NCI-H69 (cell line): ENCODE data around the gene SEC11C.

Experiments
- DNase-seq: peaks from one replicate; lab custom pipeline; 2025; lab: John Stamatoyannopoulos, UW

Gene SEC11C

DNA sequence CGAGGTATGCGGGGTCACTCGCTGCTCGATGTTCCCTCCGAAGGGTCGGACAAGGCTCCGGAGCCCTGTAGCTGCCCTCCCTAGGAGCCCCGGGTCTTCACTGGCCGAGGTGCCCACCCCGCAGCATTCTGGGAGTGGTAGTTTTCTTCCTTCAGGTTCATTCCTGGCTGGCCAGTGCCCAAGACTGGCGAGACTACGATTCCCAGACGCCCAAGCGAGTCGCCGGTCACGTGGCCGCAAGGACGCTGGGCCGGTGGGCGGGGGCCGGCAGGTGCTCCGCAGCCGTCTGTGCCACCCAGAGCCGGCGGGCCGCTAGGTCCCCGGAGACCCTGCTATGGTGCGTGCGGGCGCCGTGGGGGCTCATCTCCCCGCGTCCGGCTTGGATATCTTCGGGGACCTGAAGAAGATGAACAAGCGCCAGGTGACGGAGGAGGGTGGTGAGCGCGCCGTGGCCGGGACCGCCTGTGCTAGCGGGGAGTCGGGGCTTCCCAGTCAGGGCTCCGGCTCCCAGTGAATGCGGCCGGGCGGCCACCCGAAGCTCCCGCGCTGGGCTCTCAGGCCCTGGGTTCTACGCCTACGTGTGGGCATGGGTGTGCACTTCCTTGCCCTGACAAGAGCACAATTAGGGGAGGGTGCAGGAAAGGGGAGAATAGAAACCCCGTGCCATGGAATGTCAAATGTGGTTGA, at the start of gene SEC11C:
TSS of gene SEC11C (plus strand) at position 270 of the 687 bp plus-strand sequence. CDS start at position 335, 65 bp downstream.
- DNase-seq, result peak; percentile 100

DNA sequence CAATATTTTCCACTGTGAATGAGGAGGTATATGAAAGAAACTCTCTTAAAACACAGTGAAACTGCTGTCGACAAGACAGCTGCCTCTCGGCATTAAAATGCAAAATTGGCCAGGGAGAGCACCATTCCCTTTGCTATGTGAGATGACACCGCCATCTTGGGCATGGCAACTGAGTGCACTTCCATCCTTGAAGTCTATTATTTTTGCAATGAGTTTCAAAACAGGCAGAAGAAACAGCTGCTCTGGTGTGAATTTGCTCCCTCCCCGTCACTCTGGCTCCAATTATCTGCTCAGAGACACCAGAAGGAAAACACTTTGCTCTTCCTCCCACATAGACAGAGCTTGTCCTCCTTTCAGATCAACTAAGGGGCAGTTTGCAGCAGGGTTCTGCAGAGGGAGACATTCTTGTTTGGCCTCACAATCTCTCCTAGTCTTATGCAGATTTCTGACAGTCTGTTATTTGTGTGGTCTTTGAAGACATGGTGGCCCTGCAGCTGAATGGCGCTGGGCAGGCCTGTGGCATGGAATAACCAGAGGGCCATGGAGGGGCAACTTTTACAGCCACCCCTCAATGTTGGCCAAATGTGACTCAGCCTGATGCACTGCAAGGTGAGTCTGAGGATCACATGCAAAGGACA, 48.6 kb upstream of the SEC11C start:
- no peak for DNase-seq

DNA sequence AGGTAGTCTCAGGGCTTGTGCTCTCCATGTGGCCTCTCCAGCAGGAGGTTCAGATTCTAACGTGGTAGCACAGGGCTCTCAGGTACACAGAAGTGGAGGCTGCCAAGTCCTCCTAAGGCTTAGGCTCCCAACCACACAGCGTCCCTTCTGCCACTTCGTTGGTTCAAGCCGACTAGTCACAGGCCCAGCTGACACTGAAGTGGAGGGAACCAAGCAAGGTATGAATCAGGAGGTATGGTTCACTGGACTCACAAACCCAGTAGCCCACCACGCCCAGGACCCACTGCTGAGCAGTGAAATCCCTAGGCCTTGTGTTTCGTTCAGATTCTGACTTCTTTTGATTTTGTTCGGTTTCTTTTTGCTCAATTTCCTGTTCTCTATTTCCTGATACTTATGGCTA, 46.0 kb upstream of the SEC11C start:
- no peak for DNase-seq

DNA sequence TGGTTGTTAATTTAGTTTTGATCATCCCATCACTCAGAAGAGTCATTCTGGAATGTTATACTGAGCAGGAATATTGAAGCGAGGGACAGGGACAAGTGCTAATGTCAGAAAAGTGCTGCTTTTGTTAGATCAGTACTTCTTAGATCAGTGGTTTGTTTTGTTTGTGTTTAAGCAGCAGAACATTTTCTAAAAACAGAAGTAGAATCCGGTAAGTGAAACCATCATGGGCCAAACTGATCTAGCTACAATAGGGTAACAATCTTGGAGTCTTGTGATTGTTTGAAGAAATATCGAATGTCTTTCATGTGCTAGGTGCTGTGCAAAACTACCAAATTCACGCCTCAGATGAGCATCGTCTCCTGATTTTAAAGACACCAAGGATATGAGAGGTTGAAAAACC, 45.1 kb upstream of the SEC11C start:
- no peak for DNase-seq

DNA sequence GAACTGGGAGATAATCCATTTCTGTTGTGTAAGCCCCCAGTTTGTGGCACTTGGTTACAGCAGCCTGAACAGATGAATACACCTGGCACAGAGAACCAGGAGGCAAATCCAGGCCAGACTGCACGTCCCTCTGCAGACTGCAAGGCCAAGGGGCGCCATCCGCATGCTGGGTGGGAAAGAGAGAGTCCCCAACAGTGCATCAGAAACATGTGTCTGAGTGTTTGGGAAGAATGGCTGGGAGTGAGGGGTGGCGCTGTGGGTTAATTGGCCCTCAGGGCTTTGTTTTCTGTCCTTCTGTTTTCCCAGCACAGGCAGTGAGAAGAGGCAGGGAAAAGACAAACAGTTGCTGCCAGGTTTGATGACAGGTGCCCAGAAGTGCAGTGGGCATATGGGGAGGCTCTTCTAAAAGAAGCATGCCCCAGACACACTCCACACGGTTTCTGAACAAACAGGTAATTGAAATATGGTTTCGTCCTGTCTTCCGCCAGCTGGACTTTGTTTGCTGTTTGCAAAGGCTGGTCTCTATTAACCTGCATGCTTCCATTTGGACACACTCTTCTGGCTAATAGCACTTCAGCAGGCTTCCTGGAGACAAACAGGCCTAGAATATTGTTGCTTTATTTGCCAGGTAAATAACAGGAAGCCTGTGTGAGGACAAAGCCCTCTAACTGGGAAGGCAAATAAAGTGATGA, 43.4 kb upstream of the SEC11C start:
- DNase-seq, result peak; percentile 100

DNA sequence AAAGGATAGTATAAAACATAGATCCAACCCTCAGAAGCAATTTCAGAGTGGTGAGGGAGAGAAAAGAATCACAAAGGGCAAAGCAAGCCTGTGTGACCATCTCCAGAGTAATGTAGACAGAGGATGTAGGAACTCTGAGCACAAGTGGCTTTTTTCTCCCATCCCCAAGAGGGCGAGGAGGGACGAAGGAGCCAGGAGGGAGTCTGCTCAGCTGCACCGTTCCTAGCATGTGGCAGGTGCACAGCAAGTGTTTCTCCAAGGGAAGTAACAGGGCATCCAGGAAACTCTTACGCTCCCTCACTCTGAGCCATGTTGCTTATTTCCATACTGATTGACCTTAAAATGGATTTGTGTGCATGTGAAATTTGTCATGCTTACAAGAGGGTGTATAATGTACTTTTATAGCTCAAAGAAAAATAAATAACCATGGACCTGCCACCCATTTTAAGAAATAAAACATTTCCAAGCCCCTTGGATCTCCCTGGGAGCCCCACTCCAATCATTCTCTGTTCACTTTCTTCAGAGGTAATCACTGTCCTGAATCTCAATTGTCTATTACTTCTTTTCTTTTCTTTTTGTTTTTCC, 37.8 kb upstream of the SEC11C start:
- peak; percentile 51 for DNase-seq

DNA sequence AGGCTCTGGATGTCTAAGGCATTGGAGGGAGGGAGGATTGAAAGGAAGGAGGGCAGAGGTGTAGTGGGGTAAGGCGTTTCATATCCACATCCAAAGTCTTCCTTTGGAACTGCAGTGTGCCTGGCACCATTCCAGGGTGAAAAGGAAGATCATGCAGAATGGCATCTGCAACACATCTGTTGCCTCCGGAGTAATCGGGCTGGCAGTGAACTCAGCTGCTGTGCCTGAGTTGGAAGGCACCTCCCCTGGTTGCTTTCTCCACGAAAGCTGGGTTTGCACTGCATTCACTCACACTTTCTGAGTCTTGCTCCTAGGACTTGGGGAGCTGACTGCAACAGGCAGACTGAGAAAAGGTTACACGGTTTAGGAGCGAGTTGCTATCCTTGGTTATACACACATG, 30.3 kb upstream of the SEC11C start:
- DNase-seq, result peak; percentile 85

DNA sequence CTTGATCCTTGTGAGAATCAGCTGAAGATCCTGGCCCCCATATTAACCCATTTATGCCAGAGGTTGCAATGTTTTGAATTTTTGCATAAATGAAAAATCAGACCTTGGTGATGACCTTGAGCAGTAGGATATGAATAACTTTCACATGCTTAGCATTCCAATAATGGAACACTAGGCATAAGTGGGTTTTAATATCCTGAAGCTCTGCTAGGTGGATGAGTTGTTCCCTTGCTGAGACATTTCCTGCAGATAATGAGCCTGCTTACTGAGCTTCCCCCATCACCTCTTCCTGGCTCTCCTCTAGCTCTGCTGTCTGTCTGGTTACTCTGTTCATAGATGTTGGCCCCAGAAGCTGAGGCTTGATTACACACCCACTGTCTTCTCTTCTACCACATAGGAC, 25.5 kb upstream of the SEC11C start:
- no peak for DNase-seq

DNA sequence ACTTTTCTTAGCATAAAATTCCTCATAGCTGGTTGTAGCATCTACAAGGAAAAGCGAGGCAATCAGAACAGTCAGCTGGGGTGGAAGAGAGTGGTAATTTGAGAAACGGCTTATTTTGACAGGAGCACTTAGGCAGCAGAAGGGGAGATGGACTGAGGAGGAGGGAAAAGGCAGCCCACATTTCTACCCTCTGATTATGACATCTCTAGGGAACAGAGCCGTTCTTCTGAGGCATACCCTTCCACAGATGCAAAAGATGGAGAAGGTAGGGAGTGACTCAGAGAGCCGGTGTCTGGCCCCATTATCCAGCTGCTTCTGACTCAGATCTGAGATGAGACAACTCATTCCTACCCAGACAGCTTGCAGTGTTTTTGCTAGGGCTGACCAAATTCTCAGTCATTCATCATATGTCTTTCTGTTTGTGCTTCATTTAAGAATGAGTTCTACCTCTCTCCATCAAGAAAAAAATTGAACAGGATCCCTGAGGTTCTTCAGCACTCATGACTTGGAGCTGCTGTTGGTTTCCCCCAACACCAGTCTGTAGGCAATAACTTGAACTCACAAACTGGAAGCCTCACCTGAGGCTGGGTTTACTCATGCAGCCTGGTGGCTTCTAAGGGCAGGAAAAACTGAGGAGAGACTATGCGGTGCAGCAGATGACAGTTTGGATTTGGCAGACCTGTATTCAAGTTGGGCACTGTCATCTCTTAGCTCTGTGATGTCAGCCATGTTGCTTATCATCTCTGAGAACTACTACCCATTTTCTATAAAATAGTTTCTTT, 15.9 kb upstream of the SEC11C start:
- peak; percentile 93 for DNase-seq

DNA sequence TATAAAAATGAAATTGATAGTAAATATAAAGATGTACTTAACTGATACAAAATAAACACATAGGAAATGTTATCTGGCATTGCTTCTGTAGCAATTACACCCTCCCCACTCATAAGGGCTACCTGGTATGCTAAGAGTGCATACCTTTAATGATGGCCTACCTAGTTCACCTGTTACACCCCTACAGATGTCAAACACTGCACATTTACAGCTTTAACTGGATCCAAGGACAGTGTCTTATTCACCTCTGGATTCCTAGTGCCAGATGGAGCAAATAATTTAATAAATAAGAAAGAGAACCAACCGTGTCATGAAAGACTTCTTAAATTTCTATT, 15.3 kb upstream of the SEC11C start:
- no peak for DNase-seq

DNA sequence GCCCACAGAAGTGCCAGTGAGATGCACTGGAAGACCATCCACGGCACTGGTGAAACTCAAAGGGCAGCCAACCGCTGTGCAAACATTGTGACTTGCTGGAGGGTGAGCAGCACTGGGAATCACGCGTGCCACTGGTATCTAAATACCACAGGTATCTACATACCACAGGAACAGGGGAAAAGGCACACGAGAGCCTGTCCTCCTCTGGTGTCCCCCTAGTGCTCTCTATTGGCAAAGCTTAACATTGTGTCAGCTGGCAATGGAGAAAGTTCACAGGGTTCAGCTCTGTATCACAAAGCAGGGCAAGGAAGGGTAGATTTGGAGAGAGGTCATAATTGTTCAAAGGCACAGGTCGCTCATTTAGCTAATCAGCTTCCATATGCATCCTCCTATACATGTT, 12.6 kb upstream of the SEC11C start:
- peak; percentile 32 for DNase-seq

DNA sequence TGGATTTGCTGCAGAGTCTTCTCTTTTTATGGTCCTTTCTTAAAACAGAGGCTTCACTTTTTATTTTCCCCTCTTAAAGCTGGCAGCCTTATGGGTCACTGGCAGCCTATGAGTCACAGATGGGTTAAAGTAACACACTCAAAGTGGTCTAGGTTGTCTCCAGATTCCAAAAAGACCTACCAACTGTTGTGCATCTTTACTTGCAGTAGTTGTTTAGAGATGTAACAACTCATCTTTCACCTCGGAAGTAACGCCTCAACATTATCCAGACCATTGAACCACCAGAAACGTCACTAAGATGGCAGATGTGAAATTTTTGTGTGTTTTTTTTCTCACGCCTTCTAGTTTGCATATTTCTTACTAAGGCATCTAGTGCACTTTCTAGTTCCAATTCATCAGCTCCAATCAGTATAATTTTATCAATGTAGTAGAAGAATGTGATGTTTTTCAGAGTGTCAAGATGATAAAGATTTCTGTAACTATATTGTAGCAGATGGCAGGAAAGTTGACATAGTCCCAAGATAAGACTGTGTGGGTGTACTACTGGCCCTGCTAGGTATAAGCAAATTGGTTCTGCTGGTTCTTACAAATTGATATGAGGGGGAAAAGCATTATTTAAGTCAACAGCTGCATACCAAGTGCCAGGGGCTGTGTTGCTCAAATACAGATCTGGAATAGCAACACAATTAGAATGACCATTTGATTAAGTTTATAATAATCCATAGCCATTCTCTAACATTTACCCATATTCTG, 9.6 kb upstream of the SEC11C start:
- DNase-seq, result no peak

DNA sequence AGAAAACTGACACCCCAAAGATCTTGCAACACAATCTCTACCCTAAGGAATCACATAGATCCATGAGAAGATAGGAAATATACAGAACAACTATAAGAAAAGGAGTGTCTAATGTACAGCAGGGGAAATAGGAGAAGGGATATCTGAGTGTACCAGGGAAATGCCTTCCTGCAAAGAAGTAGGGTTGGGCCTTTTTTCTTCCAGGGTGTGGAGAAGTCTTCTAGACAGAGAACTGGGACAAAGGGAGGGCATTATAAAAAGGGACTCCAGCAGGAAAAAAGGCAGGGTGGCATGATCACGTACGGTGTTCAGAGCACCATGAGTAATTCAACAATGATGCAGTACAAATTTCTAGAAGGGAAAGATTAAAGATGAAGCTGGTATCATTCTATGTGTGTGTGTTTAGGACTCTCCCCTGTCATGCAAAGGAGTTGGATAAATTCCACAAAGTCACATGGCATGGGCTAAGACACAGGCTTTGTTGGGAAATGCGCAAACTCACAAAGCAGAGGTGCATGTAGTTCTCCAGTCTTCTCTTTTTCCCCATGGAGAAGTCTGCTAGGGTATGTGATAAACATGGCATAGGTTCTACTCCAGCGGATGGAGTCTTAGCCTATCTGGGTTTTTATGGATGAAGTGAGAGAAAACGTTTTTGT, 6.7 kb upstream of the SEC11C start:
- no peak for DNase-seq

DNA sequence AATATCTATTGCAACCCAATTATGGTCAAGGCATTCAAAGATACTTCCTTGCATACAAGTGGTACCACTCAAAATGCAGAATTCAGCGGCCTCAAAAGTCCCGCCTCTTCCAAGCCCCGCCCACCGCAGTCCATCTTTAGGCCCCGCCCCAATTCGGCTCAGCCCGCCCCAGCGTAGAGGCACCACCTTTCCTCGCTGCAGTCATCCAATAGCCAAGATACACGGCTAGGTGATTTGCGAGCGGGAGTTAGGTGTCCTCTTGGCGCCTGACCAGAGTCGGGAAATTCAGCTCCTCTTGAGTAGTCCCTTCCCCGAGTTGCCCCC, 431 bp upstream of the SEC11C start:
- DNase-seq, result peak; percentile 99

DNA sequence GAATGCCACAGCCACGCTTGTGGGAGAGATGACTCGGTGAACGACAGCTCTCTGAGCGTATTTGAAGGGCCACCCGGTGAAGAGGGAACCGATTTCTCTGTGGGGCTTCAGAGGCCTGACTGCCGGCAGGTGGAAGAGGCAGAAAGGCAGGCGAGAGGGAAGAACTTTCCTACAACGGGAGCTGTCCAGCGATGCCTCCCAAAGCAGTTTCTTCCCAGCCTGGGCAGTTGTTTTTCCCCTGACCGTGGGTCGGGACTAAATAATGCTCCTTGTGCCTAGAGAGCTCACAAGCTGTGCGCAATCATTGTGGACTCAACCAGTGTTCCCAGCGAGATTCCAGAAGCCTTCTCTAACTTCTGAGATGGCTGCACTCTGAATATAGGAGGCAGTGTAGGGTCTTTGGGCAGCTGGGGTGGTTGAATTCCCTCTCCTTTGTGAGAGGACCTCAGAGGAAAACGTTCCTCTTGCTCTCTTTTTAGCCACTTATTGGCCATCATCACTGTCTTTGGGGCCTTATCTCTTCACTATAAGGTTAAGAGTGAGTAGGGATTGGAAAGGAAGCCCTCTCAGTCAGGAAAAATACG, 710 bp downstream of the SEC11C start:
- peak; percentile 86 for DNase-seq

DNA sequence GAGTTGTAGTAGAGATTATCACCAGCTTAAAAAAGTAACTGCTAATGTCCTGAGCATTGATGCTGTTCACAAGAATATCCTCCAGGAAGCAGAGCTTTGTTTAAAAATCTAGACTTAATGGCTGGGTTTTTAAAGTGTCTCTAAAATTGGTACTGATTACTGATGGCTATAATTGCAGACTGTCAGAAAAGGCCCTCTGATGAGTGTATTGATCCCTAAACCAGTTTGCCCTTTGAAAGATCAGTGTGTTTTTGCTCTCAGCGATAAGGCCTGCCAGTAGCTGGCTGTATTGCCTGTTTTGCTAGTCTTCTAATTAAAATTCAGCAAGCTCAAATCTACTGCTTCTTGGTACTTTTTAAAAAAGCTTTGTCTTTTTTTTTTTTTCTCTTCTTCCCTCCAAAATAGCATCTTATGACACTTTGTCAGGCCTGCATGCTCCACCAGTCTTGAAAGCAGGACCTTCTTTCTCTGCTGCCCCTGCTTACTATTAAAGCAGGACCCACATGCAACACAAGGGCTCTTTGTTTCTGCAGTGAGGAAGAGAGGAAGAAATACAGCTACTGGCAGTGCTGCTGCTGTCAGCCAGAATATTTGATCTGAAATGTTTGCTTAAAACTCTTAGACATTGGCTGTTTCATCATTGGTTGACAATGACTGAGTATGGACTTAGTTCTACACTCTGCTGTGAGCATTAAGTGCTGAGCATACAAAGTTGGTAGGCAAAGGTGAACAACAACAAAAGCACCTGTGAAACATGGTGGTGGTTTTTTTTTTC, 1.8 kb downstream of the SEC11C start:
- peak; percentile 93 for DNase-seq

DNA sequence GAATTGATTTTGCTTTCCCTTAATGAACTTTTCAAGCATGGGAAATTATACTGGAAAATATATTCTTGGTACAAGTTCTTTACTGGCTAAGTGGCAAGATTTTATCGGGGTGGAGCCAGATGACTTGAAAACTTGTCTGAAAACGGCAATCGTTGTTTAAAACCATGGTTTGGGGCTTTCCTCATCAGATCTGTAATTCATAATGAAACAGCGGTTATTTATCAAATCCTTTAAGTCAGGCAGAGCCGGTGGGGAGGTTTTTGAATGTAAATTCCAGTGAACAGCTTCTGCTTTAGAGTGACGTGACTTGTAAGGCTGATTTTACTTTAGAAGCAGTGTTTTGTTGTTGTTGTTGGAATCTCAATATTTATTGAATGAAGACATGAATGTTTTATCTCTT, 2.6 kb downstream of the SEC11C start:
- peak; percentile 53 for DNase-seq

DNA sequence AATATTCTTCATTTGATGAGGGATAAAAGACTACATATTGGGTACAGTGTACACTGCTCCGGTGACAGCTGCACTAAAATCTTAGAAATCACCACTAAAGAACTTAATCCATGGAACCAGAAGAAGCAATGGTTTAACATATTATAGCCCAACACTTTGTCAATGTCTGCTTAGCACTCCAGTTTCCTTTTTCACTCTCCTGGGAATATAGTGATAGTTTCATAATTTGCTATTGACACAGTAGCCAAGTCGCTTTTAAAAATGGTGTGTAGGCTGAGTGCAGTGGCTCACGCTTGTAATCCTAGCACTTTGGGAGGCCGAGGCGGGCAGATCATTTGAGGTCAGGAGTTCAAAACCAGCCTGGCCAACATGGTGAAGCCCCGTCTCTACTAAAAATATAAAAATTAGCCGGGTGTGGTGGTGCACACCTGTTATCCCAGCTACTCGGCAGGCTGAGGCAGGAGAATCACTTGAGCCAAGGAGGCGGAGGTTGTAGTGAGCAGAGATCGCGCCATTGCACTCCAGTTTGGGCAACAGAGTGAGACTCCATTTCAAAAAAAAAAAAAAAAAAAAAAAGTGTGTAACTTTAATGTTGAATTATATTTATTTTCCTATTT, 3.2 kb downstream of the SEC11C start:
- DNase-seq, result peak; percentile 84

DNA sequence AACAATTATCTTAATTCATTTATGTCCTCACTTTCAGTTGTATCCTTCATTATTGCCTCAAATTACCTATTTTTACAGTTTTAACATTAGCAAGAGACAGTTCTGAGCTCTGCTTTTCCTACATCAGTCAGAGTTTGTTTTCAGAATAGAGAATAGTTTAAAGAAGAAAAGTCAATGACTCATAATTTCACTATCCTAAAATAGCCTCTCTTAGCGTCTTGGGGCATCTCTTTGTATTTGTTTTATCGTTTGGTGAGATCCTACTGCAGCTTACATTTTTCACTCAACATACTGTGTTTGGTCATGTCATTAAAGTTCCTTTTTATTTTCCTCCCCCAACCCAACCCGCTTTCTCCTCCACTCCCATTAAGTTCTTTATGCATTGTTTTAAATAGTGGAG, 3.8 kb downstream of the SEC11C start:
- no peak for DNase-seq

DNA sequence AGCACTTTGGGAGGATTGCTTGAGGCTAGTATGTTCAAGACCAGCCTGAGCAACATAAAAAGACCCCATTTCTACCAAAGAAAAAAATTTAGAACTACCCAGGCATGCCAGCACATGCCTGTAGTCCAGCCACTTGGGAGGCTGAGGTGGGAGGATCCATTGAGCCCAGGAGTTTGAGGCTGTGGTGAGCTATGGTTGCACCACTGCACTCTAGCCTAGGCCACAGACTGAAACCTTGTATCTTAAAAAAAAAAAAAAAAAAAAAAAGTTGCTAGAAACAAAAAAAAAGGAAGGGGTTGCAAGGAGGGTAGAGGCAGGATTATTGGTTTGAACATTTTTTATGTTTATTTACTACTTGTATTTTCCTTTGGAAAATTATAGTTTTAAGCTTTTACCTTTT, 4.8 kb downstream of the SEC11C start:
- no peak for DNase-seq
